ENCODE measurements around the gene THEM4. TPM values are rescaled to one million over a fixed set of nuclear protein-coding genes. Genes with fewer than 3 reads are reported as not detected.
"Not testable (repeated sequence)": the region's sequence is repeated elsewhere in the genome, so short reads cannot be mapped to it uniquely, and the experiment has no call there.

Gene THEM4
- total and polyA plus RNA-seq, 12 donors: 13.9 to 32.5 (median 16.2) TPM

GRCh38 chr1:151858886-151859665, 50.2 kb downstream of the THEM4 start:
- 86 to 87% methylated on average over 6 of the region's 6 CpGs for WGBS, 2 donors
- no peak for DNase-seq
- no peak overlapping the region for H3K27ac ChIP-seq
- no peak for ATAC-seq
- no peaks in the 10 kb centered on the region for H3K36me3 ChIP-seq
- intact Hi-C loops (cut with DNase I): no loop called here
- TF ChIP-seq, protein P1, sequence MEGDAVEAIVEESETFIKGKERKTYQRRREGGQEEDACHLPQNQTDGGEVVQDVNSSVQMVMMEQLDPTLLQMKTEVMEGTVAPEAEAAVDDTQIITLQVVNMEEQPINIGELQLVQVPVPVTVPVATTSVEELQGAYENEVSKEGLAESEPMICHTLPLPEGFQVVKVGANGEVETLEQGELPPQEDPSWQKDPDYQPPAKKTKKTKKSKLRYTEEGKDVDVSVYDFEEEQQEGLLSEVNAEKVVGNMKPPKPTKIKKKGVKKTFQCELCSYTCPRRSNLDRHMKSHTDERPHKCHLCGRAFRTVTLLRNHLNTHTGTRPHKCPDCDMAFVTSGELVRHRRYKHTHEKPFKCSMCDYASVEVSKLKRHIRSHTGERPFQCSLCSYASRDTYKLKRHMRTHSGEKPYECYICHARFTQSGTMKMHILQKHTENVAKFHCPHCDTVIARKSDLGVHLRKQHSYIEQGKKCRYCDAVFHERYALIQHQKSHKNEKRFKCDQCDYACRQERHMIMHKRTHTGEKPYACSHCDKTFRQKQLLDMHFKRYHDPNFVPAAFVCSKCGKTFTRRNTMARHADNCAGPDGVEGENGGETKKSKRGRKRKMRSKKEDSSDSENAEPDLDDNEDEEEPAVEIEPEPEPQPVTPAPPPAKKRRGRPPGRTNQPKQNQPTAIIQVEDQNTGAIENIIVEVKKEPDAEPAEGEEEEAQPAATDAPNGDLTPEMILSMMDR (IDR thresholded peaks at IDR 0.05): no peak
- peaks cover 0 to 25% (median 3%) of the 10 kb centered on the region in 9 donors for H3K4me1 ChIP-seq
- no peaks in the 10 kb centered on the region for H3K9me3 ChIP-seq
- H3K27me3 ChIP-seq: no peaks in the 10 kb centered on the region
- H3K4me3 ChIP-seq: no peak overlapping the region

GRCh38 chr1:151858030-151858746, 51.1 kb downstream of the THEM4 start:
- H3K36me3 ChIP-seq: no peaks in the 10 kb centered on the region
- DNase-seq: no peak
- no peaks in the 10 kb centered on the region for H3K9me3 ChIP-seq
- H3K4me1 ChIP-seq: peaks cover 0 to 25% (median 3%) of the 10 kb centered on the region in 9 donors
- no peak overlapping the region for H3K4me3 ChIP-seq
- H3K27me3 ChIP-seq: no peaks in the 10 kb centered on the region
- intact Hi-C loops (cut with DNase I): no loop called here
- no peak for ATAC-seq
- 67 to 71% methylated on average over 3 of the region's 3 CpGs for WGBS, 2 donors
- TF ChIP-seq, protein P1 (IDR thresholded peaks at IDR 0.05): no peak
- H3K27ac ChIP-seq: no peak overlapping the region

GRCh38 chr1:151855933-151856332, 53.4 kb downstream of the THEM4 start:
- TF ChIP-seq, protein P1 (IDR thresholded peaks at IDR 0.05): no peak
- 31 to 41% methylated on average over 4 of the region's 4 CpGs for WGBS, 2 donors
- DNase-seq: no peak
- intact Hi-C loops (cut with DNase I): no loop called here
- Histone ChIP-seq H3K4me1 (peaks cover 0 to 25% (median 3%) of the 10 kb centered on the region in 9 donors), H3K36me3 (no peaks in the 10 kb centered on the region), H3K27ac (peak overlapping the region in 6 of 10 donors; percentile 23 to 73 (median 59)), H3K4me3 (no peak overlapping the region), H3K9me3 (no peaks in the 10 kb centered on the region), H3K27me3 (peaks cover 0 to 5% (median 0%) of the 10 kb centered on the region in 7 donors)
- peak in 1 of 8 donors; percentile 14 for ATAC-seq

DNA sequence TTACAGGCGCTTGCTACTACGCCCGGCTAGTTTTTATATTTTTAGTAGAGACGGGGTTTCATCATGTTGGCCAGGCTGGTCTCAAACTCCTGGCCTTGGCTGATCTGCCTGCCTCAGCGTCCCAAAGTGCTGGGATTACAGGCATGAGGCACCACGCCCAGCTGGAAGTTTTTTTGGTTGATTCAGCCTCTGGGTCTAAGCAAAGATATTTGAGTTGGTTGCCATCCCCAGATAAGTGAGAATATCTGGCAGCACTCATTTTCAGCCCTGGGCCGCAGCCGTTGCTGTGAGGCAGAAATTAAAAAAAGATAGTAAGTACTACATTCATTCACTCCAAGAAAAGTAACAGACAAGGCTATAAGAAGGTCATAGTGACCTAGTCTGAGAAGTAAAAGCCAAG, 53.8 kb downstream of the THEM4 start:
- H3K36me3 ChIP-seq; intact Hi-C loops (cut with DNase I); H3K27me3 ChIP-seq; H3K4me3 ChIP-seq; H3K9me3 ChIP-seq; DNase-seq: not testable (repeated sequence)
- WGBS, 2 donors: 51 to 59% methylated on average over 8 of the region's 8 CpGs
- H3K27ac ChIP-seq: peak overlapping the region in 6 of 10 donors; percentile 23 to 73 (median 59)
- ATAC-seq: peak in 6 of 8 donors; percentile 9 to 58 (median 36)
- peaks cover 0 to 25% (median 3%) of the 10 kb centered on the region in 9 donors for H3K4me1 ChIP-seq

All from heart right ventricle (tissue), 16 donors.